HepG2 (cell line): ENCODE data around the gene RBBP8NL. TPM values are rescaled to one million over a fixed set of nuclear protein-coding genes. Genes with fewer than 3 reads are reported as not detected.

Source experiments
- ATAC-seq: fragments of 200-7000 bp; cut with Tn5 transposase; 3 replicates; pipeline ENCODE4 v1.9.1; 2020; ENCODE audit warnings: mild to moderate bottlenecking, moderate library complexity
- Bru-seq: library from RNA; stranded (reverse); fragments of 400-500 nt; gene quantifications from one replicate; lab custom pipeline; 2021; lab: Mats Ljungman, UMichigan
- BruChase-seq, 2 experiments: library from RNA; stranded (reverse); fragments of 400-500 nt; gene quantifications; one replicate each; lab custom pipeline; 2021; lab: Mats Ljungman, UMichigan
- BruUV-seq: library from RNA; stranded (reverse); fragments of 400-500 nt; replicated peaks from 2 replicates; lab custom pipeline; 2021; lab: Mats Ljungman, UMichigan
- CTCF ChIA-PET: fragments of 300-600 bp; formaldehyde crosslinking; extraction: SDS; loops from one replicate; lab custom pipeline; 2021; ENCODE audit warnings: low total read pairs, inconsistent platforms, low intra/inter-chr PET ratio; lab: Yijun Ruan, JAX
- POLR2A ChIA-PET: fragments of 350-600 bp; sonication (Branson Sonifier 250); formaldehyde crosslinking; loops from one replicate; lab custom pipeline; 2020; ENCODE audit warnings: antibody characterized with exemption, inconsistent platforms; lab: Yijun Ruan, JAX
- DNase-seq: peaks from one replicate; pipeline ENCODE4 v3.0.0-alpha.2; 2015; ENCODE audit warnings: low spot score
- FAIRE-seq: peaks from 3 replicates; lab custom pipeline; 2011; peaks lifted over from hg19 to GRCh38; lab: Jason Lieb, UNC
- H2AFZ ChIP-seq: one replicate; pipeline ENCODE4 v1.6.1; 2011; ENCODE audit warnings: low read length, inconsistent platforms
- H3K27ac ChIP-seq: fragments of 300-600 bp; 3 replicates; pipeline ENCODE4 v1.8.0; 2011; ENCODE audit warnings: mixed run types, mild to moderate bottlenecking, mixed read lengths, low read length, inconsistent platforms; ENCODE audit not compliant: insufficient read depth; ENCODE audit errors: extremely low read length
- H3K27me3 ChIP-seq, 2 experiments: fragments of 200-600 bp in 1 of 2; 2 replicates in 1 of 2; 3 replicates in 1 of 2; pipeline versions ENCODE4 v1.6.0 to v1.8.0; 2011; ENCODE audit warnings: low read length in 2 of 2, mild to moderate bottlenecking in 2 of 2, moderate library complexity in 2 of 2, inconsistent platforms in 1 of 2; ENCODE audit not compliant: insufficient read depth in 2 of 2, control insufficient read depth in 1 of 2
- H3K36me3 ChIP-seq, 2 experiments: fragments of 200-600 bp in 1 of 2; replicated peaks in 1 of 2; 2 replicates in 1 of 2; 3 replicates in 1 of 2; pipeline versions ENCODE4 v1.5.1 to v1.8.0; 2011; ENCODE audit warnings: low read length in 2 of 2, inconsistent platforms in 1 of 2; ENCODE audit not compliant: insufficient read depth in 2 of 2, control insufficient read depth in 1 of 2
- H3K4me1 ChIP-seq: 2 replicates; pipeline ENCODE4 v1.5.1; 2012; ENCODE audit warnings: low read length, inconsistent platforms; ENCODE audit not compliant: insufficient read depth
- H3K4me2 ChIP-seq: 2 replicates; pipeline ENCODE4 v1.6.0; 2011; ENCODE audit warnings: low read depth, low read length, inconsistent platforms
- H3K4me3 ChIP-seq, 3 experiments: fragments of 200-600 bp in 1 of 3; sonication (generic), shearing (Covaris generic) in 1 of 3; replicated peaks in 1 of 3; 2 replicates each; pipeline ENCODE4 v1.5.1; 2011 to 2016; ENCODE audit warnings: low read length in 3 of 3, inconsistent platforms in 2 of 3, low read depth in 2 of 3, mild to moderate bottlenecking in 2 of 3, control low read depth in 1 of 3, mixed read lengths in 1 of 3; ENCODE audit not compliant: insufficient read depth in 1 of 3
- H3K79me2 ChIP-seq: one replicate; pipeline ENCODE4 v1.6.1; 2011; ENCODE audit warnings: low read length, inconsistent platforms; ENCODE audit not compliant: insufficient read depth
- H3K9ac ChIP-seq: 2 replicates; pipeline ENCODE4 v1.6.0; 2011; ENCODE audit warnings: mild to moderate bottlenecking, low read depth, low read length, inconsistent platforms; ENCODE audit not compliant: insufficient read depth
- H3K9me3 ChIP-seq: 2 replicates; pipeline ENCODE4 v1.5.1; 2012; ENCODE audit warnings: mild to moderate bottlenecking, low read length
- H4K20me1 ChIP-seq: 2 replicates; pipeline ENCODE4 v1.6.0; 2011; ENCODE audit warnings: inconsistent platforms, mild to moderate bottlenecking, low read length, moderate library complexity; ENCODE audit not compliant: insufficient read depth
- CBFB ChIP-seq: sonication (generic); formaldehyde crosslinking; IDR thresholded peaks from 2 replicates; pipeline ENCODE4 v1.4.0; 2020; ENCODE audit warnings: missing genetic modification reagents
- CCDC6 ChIP-seq: sonication (generic); formaldehyde crosslinking; IDR thresholded peaks from 2 replicates; pipeline ENCODE4 v1.8.1; 2022; ENCODE audit warnings: mild to moderate bottlenecking, missing genetic modification reagents, moderate library complexity
- FOXC1 ChIP-seq: sonication (generic); formaldehyde crosslinking; IDR thresholded peaks from 2 replicates; pipeline ENCODE4 v1.8.0; 2022; ENCODE audit warnings: mild to moderate bottlenecking, missing genetic modification reagents, borderline replicate concordance
- GABPA ChIP-seq, 2 experiments: IDR thresholded peaks; 2 replicates each; pipeline ENCODE4 v1.6.1; 2011 to 2016; ENCODE audit warnings: low read depth in 2 of 2, low read length in 1 of 2, missing biosample characterization in 1 of 2, missing genetic modification characterization in 1 of 2
- HMGA1 ChIP-seq: sonication (generic); formaldehyde crosslinking; conservative IDR thresholded peaks from 2 replicates; pipeline ENCODE4 v1.4.0; 2020; ENCODE audit warnings: missing genetic modification reagents
- HNF4G ChIP-seq, 2 experiments: sonication (generic) in 1 of 2; formaldehyde crosslinking in 1 of 2; IDR thresholded peaks; 2 replicates each; pipeline versions ENCODE4 v1.4.0 to v1.6.1; 2011 to 2020; ENCODE audit warnings: borderline replicate concordance in 2 of 2, low read depth in 2 of 2, mild to moderate bottlenecking in 2 of 2, low read length in 1 of 2, missing genetic modification reagents in 1 of 2, moderate library complexity in 1 of 2
- RAD21 ChIP-seq: fragments of 450-650 bp; formaldehyde crosslinking; IDR thresholded peaks from 2 replicates; pipeline ENCODE4 v1.5.0; 2020; ENCODE audit warnings: mild to moderate bottlenecking
- TGIF2 ChIP-seq: IDR thresholded peaks from 2 replicates; pipeline ENCODE4 v1.6.1; 2016; ENCODE audit warnings: control low read depth, missing compliant biosample characterization
- ZNF629 ChIP-seq: sonication (generic); formaldehyde crosslinking; conservative IDR thresholded peaks from 2 replicates; pipeline ENCODE4 v1.5.0; 2020; ENCODE audit warnings: missing genetic modification reagents
- ZNF749 ChIP-seq: sonication (generic); formaldehyde crosslinking; IDR thresholded peaks from 2 replicates; pipeline ENCODE4 v1.8.0; 2022; ENCODE audit warnings: mild to moderate bottlenecking, missing genetic modification reagents, moderate library complexity, borderline replicate concordance
- WGBS: methylation state at CpG from one replicate; pipeline ENCODE4 v1.1.6; 2017; ENCODE audit warnings: low lambda C conversion rate; 5-methylcytosine and 5-hydroxymethylcytosine counted together
- in situ Hi-C: cut with HindIII; loops from 2 replicates; pipeline ENCODE4 v1.10.0; 2017; ENCODE audit warnings: low pct_unique_long_range_greater_than_20kb; ENCODE audit not compliant: extremely low pct_ligation_motif_present
- intact Hi-C: fragments of 100-400 bp; cut with micrococcal nuclease; formaldehyde crosslinking; loops from one replicate; pipeline ENCODE4 v1.10.0; 2022; ENCODE audit not compliant: unreplicated experiment
- long read RNA-seq, 2 experiments: library from RNA in 1 of 2; library from polyadenylated mRNA in 1 of 2; stranded (forward) in 1 of 2; unstranded in 1 of 2; transcript quantifications; one replicate each; pipeline ENCODE4 v2.0.0, GENCODE V29; 2019 to 2022
- polyA minus RNA-seq, 3 experiments: library from RNA; depleted of rRNA, polyadenylated mRNA; stranded (reverse); fragments of >200 nt; gene quantifications; 2 replicates each; pipeline ENCODE4 v1.2.3, GENCODE V29; 2011; ENCODE audit warnings: low replicate concordance in 1 of 3
- polyA plus RNA-seq, 8 experiments: library from polyadenylated mRNA; depleted of rRNA in 3 of 8; stranded (reverse) in 7 of 8; unstranded in 1 of 8; fragments of >200 nt; fragmentation: Illumina TruSeq in 4 of 8; extraction: Trizol in 4 of 8; gene quantifications; 2 replicates each; pipeline versions ENCODE4 v1.2.1 to v1.2.3, GENCODE V29; 2011 to 2016; ENCODE audit warnings: low read depth in 4 of 8, missing spikeins in 1 of 8, mixed read lengths in 1 of 8; ENCODE audit not compliant: insufficient read depth in 1 of 8
- total RNA-seq, 5 experiments: library from RNA; depleted of rRNA; stranded (reverse); fragments of >200 nt; fragmentation: Illumina TruSeq; extraction: Trizol; gene quantifications; 2 replicates each; pipeline ENCODE4 v1.2.3, GENCODE V29; 2016; ENCODE audit warnings: low read depth in 1 of 5
- TF ChIP-seq, protein P1 (sequence below): sonication (generic); formaldehyde crosslinking; IDR thresholded peaks from 2 replicates; pipeline ENCODE4 v1.8.0; 2022; ENCODE audit warnings: mild to moderate bottlenecking, missing genetic modification reagents, moderate library complexity
- TF ChIP-seq, protein P2 (sequence below): sonication (generic); formaldehyde crosslinking; IDR thresholded peaks from 2 replicates; pipeline ENCODE4 v1.4.0; 2020; ENCODE audit warnings: mild to moderate bottlenecking, missing genetic modification reagents

The RBBP8NL gene, protein sequence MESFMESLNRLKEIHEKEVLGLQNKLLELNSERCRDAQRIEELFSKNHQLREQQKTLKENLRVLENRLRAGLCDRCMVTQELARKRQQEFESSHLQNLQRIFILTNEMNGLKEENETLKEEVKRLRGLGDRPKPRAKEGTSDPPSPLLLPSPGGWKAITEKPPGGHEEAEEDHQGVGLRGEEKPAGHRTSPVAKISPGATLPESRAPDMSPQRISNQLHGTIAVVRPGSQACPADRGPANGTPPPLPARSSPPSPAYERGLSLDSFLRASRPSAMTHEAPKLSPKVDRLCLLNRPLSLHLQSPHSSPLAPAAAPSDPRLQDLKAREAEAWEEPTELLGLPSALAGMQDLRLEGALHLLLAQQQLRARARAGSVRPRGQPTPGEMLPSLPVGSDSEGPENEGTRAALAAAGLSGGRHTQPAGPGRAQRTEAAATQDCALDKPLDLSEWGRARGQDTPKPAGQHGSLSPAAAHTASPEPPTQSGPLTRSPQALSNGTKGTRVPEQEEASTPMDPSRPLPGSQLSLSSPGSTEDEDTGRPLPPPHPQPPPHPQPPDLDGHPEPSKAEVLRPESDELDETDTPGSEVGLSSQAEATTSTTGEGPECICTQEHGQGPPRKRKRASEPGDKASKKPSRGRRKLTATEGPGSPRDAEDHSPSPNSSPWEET
- 0.46 and 0.86 TPM in 2 replicates for total RNA-seq (2016; rRNA removed; fragmentation: Illumina TruSeq; extraction: Trizol)
- 0.30 and 0.62 TPM in 2 replicates for total RNA-seq (2016; cell fraction: cytosol; rRNA removed; fragmentation: Illumina TruSeq; extraction: Trizol; ENCODE audit: low read depth)
- total RNA-seq (2016; cell fraction: insoluble cytoplasmic fraction; rRNA removed; fragmentation: Illumina TruSeq; extraction: Trizol): 0.65 and 0.76 TPM in 2 replicates
- total RNA-seq (2016; cell fraction: membrane; rRNA removed; fragmentation: Illumina TruSeq; extraction: Trizol): 0.52 and 0.65 TPM in 2 replicates
- total RNA-seq (2016; cell fraction: nucleus; rRNA removed; fragmentation: Illumina TruSeq; extraction: Trizol): 0.78 and 0.81 TPM in 2 replicates
- 0.69 and 0.82 TPM in 2 replicates for polyA plus RNA-seq (2011; rRNA removed)
- polyA plus RNA-seq (2011; cell fraction: cytosol; rRNA removed): 0.46 and 0.94 TPM in 2 replicates
- polyA plus RNA-seq (2011; cell fraction: nucleus; rRNA removed): 1.1 and 1.2 TPM in 2 replicates
- 0.24 and 0.42 TPM in 2 replicates for polyA plus RNA-seq (2012)
- 0.52 and 0.54 TPM in 2 replicates for polyA plus RNA-seq (2016; cell fraction: cytosol; fragmentation: Illumina TruSeq; extraction: Trizol; ENCODE audit: low read depth)
- 0.67 and 0.91 TPM in 2 replicates for polyA plus RNA-seq (2016; cell fraction: insoluble cytoplasmic fraction; fragmentation: Illumina TruSeq; extraction: Trizol; ENCODE audit: low read depth)
- 0.51 and 0.60 TPM in 2 replicates for polyA plus RNA-seq (2016; cell fraction: membrane; fragmentation: Illumina TruSeq; extraction: Trizol; ENCODE audit: low read depth)
- 0.97 and 1.1 TPM in 2 replicates for polyA plus RNA-seq (2016; cell fraction: nucleus; fragmentation: Illumina TruSeq; extraction: Trizol; ENCODE audit: insufficient read depth, low read depth)
- polyA minus RNA-seq (2011; rRNA and poly(A)+ RNA removed; ENCODE audit: low replicate concordance): 0.40 TPM in 1 of 2 replicates, not detected in the other
- polyA minus RNA-seq (2011; cell fraction: cytosol; rRNA and poly(A)+ RNA removed): 0.40 TPM in 1 of 2 replicates, not detected in the other
- 0.26 and 0.75 TPM in 2 replicates for polyA minus RNA-seq (2011; cell fraction: nucleus; rRNA and poly(A)+ RNA removed)
- Bru-seq, nascent RNA: percentile 27 among the genes with signal in this experiment
- BruChase-seq, experiment 1, labeled RNA remaining after a 6-hour chase: percentile 15 among the genes with signal in this experiment
- percentile 12 among the genes with signal in this experiment for BruChase-seq, experiment 2, labeled RNA remaining after a 2-hour chase
- long read RNA-seq, experiment 1: 0 reads
- long read RNA-seq, experiment 2, partial matches to known transcripts: 2 of 2 reads
- long read RNA-seq, experiment 2, other reads (novel, unspliced or antisense): 0 of 2 reads

DNA sequence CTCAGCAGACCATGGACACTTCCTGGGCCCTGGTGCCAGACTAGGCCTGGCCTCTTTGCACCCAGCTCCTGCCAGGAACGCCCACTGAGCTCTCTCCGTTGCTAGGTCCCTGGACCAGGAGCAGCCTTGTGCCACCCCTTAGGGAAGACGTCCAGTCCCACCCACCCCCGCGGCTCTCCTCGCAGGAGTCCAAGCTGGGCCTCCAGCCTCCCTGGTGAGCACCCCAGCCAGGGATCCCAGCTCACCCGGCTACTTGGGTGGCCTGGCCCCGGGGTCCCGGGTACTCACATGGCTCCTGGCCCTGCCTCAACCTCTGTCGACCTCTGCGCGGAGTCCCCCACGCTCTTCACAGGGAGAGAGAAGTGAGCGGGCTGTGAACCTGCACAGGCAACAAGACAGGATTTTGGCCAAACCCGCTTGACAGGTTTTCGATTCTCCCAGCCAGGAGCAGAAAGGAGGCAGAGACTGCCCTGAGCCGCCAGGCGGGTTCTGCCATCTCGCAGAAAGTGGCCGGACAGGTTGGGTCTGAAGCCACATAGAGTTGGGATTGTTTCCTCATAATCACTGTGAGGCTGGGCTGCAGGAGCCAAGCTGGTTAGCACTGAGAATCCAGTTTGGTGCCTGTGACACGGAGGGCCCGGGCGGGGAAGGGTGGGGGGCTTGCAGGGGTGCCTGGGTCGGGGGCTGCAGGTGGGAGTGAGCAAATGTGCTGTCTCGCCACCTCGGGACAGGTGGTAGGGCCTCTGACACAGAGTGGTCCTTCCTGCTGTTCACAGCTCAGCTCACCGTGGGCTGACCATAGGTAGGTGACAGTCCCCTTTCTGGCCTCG is at the start of gene RBBP8NL:
Gene RBBP8NL (minus strand): TSS at position 368 of the 830 bp plus-strand sequence. CDS start 7,892 bp downstream, outside the sequence.
- no peak for FAIRE-seq
- Histone ChIP-seq H3K4me3 (no peak within 1 kb of the TSS), H3K9ac (no peak within 1 kb of the TSS), H4K20me1 (peaks cover 9% of the 10 kb centered on the region; the same call in 1 of the 2 replicates), H3K9me3 (no peaks in the 10 kb centered on the region), H3K27ac (no peak within 1 kb of the TSS), H3K36me3 (no peaks in the 10 kb centered on the region), H3K4me1 (peaks cover 47% of the 10 kb centered on the region), H2AFZ (no peak within 1 kb of the TSS), H3K27me3 (peaks cover 28 to 93% of the 10 kb centered on the region in 2 experiments), H3K79me2 (no peaks in the 10 kb centered on the region), H3K4me2 (no peak within 1 kb of the TSS)
- no TSS peak for BruUV-seq
- DNase-seq: no peak
- peak; percentile 2; the same call in 2 of the 3 replicates for ATAC-seq
- in situ Hi-C loops: no loop called here
- TF ChIP-seq CCDC6: 0 out of 2 replicates have a peak, but pooled peaks have one; percentile 19
- no peak for TF ChIP-seq ZNF749 (CRISPR knock-in tag)
- no peak for TF ChIP-seq FOXC1 (CRISPR knock-in tag)
- TF ChIP-seq RAD21 (CRISPR knock-in tag): no peak
- no peak for TF ChIP-seq CBFB (CRISPR knock-in tag)
- peak; percentile 58 for TF ChIP-seq ZNF629
- TF ChIP-seq HMGA1 (CRISPR knock-in tag): no peak
- no peak for TF ChIP-seq TGIF2 (CRISPR knock-in tag)
- TF ChIP-seq, protein P1, sequence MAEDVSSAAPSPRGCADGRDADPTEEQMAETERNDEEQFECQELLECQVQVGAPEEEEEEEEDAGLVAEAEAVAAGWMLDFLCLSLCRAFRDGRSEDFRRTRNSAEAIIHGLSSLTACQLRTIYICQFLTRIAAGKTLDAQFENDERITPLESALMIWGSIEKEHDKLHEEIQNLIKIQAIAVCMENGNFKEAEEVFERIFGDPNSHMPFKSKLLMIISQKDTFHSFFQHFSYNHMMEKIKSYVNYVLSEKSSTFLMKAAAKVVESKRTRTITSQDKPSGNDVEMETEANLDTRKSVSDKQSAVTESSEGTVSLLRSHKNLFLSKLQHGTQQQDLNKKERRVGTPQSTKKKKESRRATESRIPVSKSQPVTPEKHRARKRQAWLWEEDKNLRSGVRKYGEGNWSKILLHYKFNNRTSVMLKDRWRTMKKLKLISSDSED (CRISPR knock-in tag): no peak
- TF ChIP-seq, protein P2, sequence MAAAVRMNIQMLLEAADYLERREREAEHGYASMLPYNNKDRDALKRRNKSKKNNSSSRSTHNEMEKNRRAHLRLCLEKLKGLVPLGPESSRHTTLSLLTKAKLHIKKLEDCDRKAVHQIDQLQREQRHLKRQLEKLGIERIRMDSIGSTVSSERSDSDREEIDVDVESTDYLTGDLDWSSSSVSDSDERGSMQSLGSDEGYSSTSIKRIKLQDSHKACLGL (CRISPR knock-in tag): 0 out of 2 replicates have a peak, but pooled peaks have one; percentile 1
- no peak for TF ChIP-seq HNF4G (IDR thresholded peaks at IDR 0.05; ENCODE audit: borderline replicate concordance, low read depth, low read length)
- TF ChIP-seq HNF4G (CRISPR knock-in tag; IDR thresholded peaks at IDR 0.05; ENCODE audit: borderline replicate concordance, low read depth): no peak
- 0 out of 2 replicates have a peak, but pooled peaks have one; percentile 9 for TF ChIP-seq GABPA (IDR thresholded peaks at IDR 0.05; ENCODE audit: low read depth, low read length)
- no peak for TF ChIP-seq GABPA (CRISPR knock-in tag; IDR thresholded peaks at IDR 0.05; ENCODE audit: low read depth)
- WGBS: 47% methylated on average over 15 of the region's 28 CpGs
- POLR2A ChIA-PET: no interaction called here
- intact Hi-C loops: no loop called here
- CTCF ChIA-PET: no interaction called here
